K562 treated with DMSO at 1 percent for 24 hours (cell line): ENCODE results near the gene RASIP1. TPM values are rescaled to one million over a fixed set of nuclear protein-coding genes. Genes with fewer than 3 reads are reported as not detected.

Source experiments
- total RNA-seq: library from RNA; unstranded; fragments of 300-600 nt; gene quantifications from 2 replicates; pipeline ENCODE4 v1.2.3, GENCODE V29; 2022; ENCODE audit warnings: low read depth; ENCODE audit not compliant: insufficient read depth

The RASIP1 gene, protein sequence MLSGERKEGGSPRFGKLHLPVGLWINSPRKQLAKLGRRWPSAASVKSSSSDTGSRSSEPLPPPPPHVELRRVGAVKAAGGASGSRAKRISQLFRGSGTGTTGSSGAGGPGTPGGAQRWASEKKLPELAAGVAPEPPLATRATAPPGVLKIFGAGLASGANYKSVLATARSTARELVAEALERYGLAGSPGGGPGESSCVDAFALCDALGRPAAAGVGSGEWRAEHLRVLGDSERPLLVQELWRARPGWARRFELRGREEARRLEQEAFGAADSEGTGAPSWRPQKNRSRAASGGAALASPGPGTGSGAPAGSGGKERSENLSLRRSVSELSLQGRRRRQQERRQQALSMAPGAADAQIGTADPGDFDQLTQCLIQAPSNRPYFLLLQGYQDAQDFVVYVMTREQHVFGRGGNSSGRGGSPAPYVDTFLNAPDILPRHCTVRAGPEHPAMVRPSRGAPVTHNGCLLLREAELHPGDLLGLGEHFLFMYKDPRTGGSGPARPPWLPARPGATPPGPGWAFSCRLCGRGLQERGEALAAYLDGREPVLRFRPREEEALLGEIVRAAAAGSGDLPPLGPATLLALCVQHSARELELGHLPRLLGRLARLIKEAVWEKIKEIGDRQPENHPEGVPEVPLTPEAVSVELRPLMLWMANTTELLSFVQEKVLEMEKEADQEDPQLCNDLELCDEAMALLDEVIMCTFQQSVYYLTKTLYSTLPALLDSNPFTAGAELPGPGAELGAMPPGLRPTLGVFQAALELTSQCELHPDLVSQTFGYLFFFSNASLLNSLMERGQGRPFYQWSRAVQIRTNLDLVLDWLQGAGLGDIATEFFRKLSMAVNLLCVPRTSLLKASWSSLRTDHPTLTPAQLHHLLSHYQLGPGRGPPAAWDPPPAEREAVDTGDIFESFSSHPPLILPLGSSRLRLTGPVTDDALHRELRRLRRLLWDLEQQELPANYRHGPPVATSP
- total RNA-seq: 10.2 and 11.7 TPM in 2 replicates

DNA sequence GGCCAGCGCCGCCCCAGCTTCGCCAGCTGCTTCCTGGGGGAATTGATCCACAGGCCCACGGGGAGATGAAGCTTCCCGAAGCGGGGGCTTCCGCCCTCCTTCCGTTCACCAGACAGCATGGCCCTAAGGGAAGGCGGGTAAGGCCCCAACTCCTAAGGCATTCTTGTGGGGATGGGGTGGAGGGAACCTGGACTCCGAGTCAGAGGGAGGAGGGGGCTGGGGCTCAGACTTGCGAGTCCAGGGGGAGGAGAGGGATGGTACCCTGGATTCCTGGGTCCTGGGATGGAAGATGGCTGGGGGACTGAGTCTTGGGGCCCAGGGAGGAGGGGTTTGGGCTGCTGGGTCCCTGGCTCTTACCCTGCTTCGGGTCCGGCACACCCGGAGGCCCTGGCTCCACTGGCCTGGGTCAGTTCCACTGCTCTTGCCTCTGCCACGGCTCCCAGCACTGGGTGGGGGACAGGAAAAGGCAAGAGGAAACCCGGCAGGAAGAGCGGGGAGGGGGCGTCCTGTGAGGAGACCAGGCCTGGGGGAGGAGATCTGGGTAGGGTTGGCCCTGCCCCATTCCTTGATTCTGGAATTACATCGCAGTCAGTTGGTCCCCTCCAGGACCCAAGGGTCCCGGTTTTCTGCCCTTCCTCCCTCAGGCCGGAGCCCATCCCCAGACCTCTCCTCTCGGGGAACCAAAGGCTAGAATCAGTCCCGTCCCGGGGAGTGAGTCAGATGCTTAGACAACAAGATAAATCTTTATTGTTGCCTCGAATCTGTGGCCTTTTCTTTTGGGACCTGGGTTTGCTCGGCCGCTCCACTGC is at the start of gene RASIP1:
Gene RASIP1, minus strand, starts transcription at position 447 of the 809 bp plus-strand sequence. Its CDS starts 328 bp downstream, at position 119.

DNA sequence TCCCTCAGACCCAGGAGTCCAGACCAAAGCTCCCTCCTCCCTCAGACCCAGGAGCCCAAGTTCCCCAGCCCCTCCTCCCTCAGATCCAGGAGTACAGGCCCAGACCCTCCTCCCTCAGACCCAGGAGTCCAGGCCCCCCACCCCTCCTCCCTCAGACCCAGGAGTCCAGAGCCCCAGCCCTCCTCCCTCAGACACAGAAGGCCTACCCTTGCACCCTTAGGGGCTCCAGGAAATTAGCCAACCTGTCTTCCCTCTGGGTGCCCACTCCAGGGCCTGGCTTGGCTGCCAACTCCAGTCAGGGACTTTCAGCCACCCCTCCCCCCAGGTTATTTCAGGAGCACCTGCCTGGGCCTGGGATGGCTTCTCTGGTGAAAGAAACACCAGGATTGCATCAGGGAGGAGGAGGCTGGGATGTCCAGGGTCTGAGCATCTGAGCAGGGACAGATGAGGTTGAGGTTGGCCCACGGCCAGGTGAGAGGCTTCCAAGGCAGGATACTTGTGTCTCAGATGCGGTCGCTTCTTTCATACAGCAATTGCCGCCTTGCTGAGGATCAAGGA is 14.8 kb upstream of the RASIP1 start, which contains the start of gene FGF21:
Gene FGF21, plus strand, starts transcription at position 441 of the 558 bp plus-strand sequence. CDS start 713 bp downstream, outside the sequence.

GRCh38 chr19:48752496-48753365 is 12.3 kb upstream of the RASIP1 start, which contains the start of gene FUT1:
Gene FUT1, minus strand, starts transcription at chr19:48752641. Its CDS starts 1,360 bp downstream, at chr19:48751281.

GRCh38 chr19:48746738-48747575 is 6.5 kb upstream of the RASIP1 start, which contains the start of gene IZUMO1:
Gene IZUMO1, minus strand, starts transcription at chr19:48746909. Its CDS starts 1,050 bp downstream, at chr19:48745859.

DNA sequence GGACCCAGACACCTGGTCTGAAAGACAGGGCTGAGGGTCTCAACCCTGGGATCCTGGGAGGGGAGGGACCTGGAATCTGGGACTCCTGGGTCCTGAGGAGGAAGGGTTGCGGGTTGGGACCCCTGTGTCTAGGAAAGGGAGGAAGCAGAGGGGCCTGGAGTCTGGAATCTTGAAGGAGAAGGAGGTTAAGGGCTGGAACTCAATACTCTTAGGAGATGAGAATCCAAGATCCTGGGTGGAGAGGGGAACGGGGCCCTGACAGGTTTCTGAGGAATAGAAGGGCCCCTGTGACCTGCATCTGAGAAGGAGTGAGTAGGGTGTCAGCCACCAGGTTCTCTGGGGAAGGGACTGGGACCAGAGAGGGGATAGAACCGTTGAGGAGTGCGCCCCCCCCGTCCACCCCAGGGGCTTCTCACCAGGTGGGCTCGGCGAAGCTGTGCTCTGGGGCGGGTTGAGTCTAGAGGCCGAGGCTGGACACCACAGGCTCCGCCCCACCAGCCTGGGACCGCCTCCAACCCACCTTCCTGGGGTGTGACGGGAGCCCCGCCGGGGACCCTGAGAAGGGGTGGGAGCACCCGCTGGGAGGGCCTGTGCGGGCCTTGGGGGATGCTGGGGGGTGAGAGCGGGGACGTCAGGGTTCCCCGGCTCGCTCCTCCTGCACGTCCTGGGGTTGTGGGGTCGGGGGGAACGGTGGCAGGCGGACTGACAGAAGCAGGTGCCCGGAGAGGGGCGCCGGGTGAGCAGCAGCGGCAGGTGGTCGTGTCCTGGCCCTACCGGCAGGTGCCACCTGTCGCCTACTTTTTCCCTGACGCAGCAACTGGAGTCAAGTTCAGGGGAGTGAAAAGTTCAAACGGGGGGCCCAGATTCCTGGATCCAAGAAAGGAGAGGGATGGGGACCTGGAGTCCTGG is 20.9 kb downstream of the RASIP1 start, which contains the start of gene MAMSTR:
Gene MAMSTR, minus strand, starts transcription at position 463 of the 909 bp plus-strand sequence. CDS start 694 bp downstream, outside the sequence.

DNA sequence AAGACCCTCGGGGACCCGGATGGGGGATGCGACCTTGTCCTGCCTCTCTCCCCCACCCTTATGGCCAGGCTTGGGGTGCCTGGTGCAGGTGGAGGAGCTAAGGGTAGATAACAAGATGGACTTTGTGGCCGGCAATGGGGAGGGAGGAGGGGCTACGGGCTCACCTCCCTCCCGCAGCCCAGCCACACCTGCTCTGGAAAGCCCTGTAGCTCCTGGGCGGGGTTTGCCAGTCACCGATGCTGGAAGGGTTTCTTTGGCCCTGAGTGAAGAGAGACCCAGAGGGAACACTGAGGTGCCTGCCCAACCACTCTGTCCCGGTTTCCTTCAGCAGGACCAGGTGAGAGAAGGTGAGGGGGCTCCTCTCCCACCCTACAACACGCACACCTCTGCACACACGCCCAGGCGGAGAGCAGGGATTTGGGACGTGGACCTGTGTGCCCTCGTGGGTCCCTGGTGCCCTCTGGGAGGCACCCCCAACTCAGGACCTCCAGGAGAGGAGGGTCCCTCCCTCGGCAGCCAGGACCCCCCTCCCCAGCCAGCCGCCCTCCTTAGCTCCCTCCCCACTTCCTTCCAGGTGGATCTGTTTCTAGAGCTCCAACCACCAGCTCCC is 44.6 kb downstream of the RASIP1 start, which contains the start of gene FUT2:
Gene FUT2, plus strand, starts transcription at position 229 of the 610 bp plus-strand sequence. CDS start 6,986 bp downstream, outside the sequence.

GRCh38 chr19:48672994-48673393 is 67.4 kb downstream of the RASIP1 start, which contains the start of gene NTN5:
Gene NTN5, minus strand, starts transcription at chr19:48673017. Its CDS starts 2,031 bp downstream, at chr19:48670986.

Other genes starting within 250 kb of the RASIP1 start
- 12.2 and 15.6 TPM in 2 replicates for gene LMTK3, start 228.8 kb downstream of the RASIP1 start, total RNA-seq
- gene SULT2B1, start 188.4 kb downstream of the RASIP1 start, total RNA-seq: 1.4 and 2.1 TPM in 2 replicates
- not detected in 2 replicates for gene SPACA4, start 133.9 kb downstream of the RASIP1 start, total RNA-seq
- gene FAM83E, start 125.5 kb downstream of the RASIP1 start, total RNA-seq: 0.41 TPM in 1 of 2 replicates, not detected in the other
- 5,284 and 5,688 TPM in 2 replicates for gene RPL18, start 121.4 kb downstream of the RASIP1 start, total RNA-seq
- 14.6 and 15.0 TPM in 2 replicates for gene SPHK2, start 121.1 kb downstream of the RASIP1 start, total RNA-seq
- gene DBP, start 103.2 kb downstream of the RASIP1 start, total RNA-seq: 17.2 and 17.8 TPM in 2 replicates
- gene CA11, start 94.4 kb downstream of the RASIP1 start, total RNA-seq: 10.8 and 16.2 TPM in 2 replicates
- gene NTN5, start 67.6 kb downstream of the RASIP1 start, total RNA-seq: 0.58 and 1.2 TPM in 2 replicates
- 0.30 and 1.4 TPM in 2 replicates for gene FUT2, start 44.6 kb downstream of the RASIP1 start, total RNA-seq
- gene MAMSTR, start 20.9 kb downstream of the RASIP1 start, total RNA-seq: 0.47 and 1.1 TPM in 2 replicates
- gene IZUMO1, start 6.3 kb upstream of the RASIP1 start, total RNA-seq: 0.65 TPM in 1 of 2 replicates, not detected in the other
- 8.7 and 9.8 TPM in 2 replicates for gene FUT1, start 12.0 kb upstream of the RASIP1 start, total RNA-seq
- gene FGF21, start 14.9 kb upstream of the RASIP1 start, total RNA-seq: 0.72 TPM in 1 of 2 replicates, not detected in the other
- 77.3 and 83.0 TPM in 2 replicates for gene BCAT2, start 70.4 kb upstream of the RASIP1 start, total RNA-seq
- 1.1 TPM in 1 of 2 replicates, not detected in the other for gene HSD17B14, start 95.9 kb upstream of the RASIP1 start, total RNA-seq
- gene PLEKHA4, start 128.0 kb upstream of the RASIP1 start, total RNA-seq: 49.1 and 54.5 TPM in 2 replicates
- 88.6 and 88.9 TPM in 2 replicates for gene PPP1R15A, start 131.8 kb upstream of the RASIP1 start, total RNA-seq
- 0.88 and 3.5 TPM in 2 replicates for gene TULP2, start 158.1 kb upstream of the RASIP1 start, total RNA-seq
- 445 and 480 TPM in 2 replicates for gene NUCB1, start 159.7 kb upstream of the RASIP1 start, total RNA-seq
- gene DHDH, start 193.1 kb upstream of the RASIP1 start, total RNA-seq: 4.8 and 5.0 TPM in 2 replicates
- 136 and 153 TPM in 2 replicates for gene BAX, start 214.3 kb upstream of the RASIP1 start, total RNA-seq
- 7,562 and 7,983 TPM in 2 replicates for gene FTL, start 224.7 kb upstream of the RASIP1 start, total RNA-seq